ENCODE data around the gene CRIP2.
A peak's percentile ranks its signal among the peaks of the same experiment; 100 is the strongest.

CRIP2 gene

DNA sequence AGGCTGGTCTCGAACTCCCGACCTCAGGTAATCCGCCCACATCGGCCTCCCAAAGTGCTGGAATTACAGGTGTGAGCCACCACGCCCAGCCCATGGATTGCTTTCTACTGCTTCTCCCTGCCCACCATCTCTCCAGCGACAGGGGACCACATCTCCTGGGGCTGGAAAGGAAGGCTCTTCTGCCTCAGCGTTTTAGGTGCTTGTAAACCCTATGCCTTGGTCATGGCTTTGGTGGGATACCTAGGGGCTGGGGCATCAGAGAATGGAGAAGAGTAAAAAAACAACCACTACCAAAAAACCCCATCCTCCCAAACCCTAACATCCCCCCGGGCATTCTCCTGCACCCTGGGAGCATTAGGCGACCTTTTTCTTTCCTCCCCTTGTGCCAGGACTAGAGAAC is 50.7 kb downstream of the CRIP2 start:
- Histone ChIP-seq H3K4me2 (ENCODE audit: low read length) (no peak overlapping the region), H3K36me3 (ENCODE audit: insufficient read depth, low read length) (no peaks in the 10 kb centered on the region), H3K4me1 (ENCODE audit: control insufficient read depth, insufficient read depth, low read length) (peaks cover 22% of the 10 kb centered on the region), H3K27me3 (ENCODE audit: control insufficient read depth, insufficient read depth, low read length) (peaks cover 17% of the 10 kb centered on the region), H3K9ac (ENCODE audit: low read depth, low read length) (no peak overlapping the region), H3K4me3 (ENCODE audit: low read length) (no peak overlapping the region), H3K9me3 (replicated peaks; ENCODE audit: low read length) (no peaks in the 10 kb centered on the region)

DNA sequence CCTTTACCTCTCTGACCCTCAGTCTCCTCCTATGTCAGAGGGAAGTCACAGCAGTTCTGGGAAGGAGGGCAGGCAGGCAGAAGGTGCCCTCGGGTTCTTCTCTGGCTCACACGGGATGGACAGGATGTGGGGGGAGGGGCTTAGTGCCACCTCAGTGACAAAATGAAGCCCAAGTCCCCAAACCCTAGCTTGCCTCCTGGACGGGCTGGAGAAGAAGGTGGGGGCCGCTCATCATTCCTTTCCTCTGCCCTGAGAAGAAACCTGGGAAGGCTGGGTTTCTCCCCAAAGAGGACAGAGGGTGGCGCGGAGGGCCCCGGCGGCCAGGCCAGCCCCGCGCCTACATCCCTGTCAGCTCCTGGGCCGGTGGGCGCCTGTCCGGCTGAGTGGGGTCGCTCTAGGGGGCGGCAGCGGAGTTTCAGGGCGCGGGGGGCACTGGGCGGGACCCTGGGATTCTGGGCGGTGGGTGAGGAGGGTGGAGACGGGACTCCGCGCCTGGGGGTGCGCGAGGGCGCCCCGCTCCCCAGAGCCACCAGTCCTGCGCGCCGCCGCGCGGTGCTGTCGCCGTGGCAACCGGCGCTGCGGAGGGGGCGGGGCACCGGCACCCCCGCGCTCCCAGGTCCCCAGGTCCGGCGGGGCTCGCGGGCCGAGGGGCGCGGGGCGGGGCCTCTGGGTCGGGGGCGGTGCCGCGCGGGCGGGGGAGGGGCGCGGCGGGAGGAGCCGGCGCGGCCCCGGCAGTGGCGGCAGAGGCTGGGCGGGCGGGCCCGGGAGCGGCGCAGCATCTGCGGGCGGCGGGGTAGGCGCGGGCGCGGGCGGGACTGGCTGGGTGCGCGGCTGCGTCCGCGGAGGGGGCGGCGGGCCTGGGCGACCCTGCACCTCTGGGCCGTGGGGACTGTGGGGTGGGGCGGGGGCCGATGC is 51.5 kb downstream of the CRIP2 start, which contains the start of gene TMEM121:
Gene TMEM121, plus strand, starts transcription at position 723 of the 915 bp plus-strand sequence. CDS start 2,252 bp downstream, outside the sequence.
- H3K9me3 ChIP-seq (replicated peaks; ENCODE audit: low read length): no peaks in the 10 kb centered on the region
- H3K4me3 ChIP-seq (ENCODE audit: low read length): peak within 1 kb of the TSS; percentile 76
- H3K9ac ChIP-seq (ENCODE audit: low read depth, low read length): no peak within 1 kb of the TSS
- H3K27me3 ChIP-seq (ENCODE audit: control insufficient read depth, insufficient read depth, low read length): peaks cover 16% of the 10 kb centered on the region
- peak within 1 kb of the TSS; percentile 98 for H3K4me2 ChIP-seq (ENCODE audit: low read length)
- peaks cover 22% of the 10 kb centered on the region for H3K4me1 ChIP-seq (ENCODE audit: control insufficient read depth, insufficient read depth, low read length)
- H3K36me3 ChIP-seq (ENCODE audit: insufficient read depth, low read length): no peaks in the 10 kb centered on the region

DNA sequence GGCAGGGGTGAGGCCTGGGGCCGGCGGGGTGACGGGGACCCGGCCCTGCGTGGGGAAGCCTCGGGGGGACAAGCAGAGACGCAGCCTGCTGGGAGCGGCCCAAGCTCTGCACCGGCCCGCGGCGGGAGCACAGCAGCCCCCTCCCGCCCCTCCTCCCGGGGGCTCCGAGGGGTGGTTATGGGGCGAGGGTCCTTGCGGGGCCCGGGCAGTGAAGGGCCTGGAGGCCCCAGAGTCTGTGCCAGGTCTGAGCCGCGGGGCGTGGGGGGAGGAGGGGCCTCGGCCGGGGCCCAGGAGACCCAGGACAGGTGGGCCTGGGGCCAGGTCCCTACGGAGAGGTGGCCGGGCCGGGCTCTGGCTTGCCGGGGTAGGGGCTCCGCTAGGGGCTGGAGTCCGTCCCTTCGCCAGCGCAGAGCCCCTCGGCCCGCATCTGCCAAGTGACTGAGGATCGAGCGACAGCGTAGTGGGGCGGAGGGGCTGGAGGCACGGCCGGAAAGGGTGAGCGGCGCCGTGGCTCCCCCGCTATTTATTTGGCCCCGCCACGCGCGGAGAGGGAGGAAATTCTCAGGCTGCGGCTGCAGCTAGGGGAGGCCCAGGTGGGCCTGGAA is 52.3 kb downstream of the CRIP2 start:
- Histone ChIP-seq H3K4me3 (ENCODE audit: low read length) (peak overlapping the region; percentile 76), H3K27me3 (ENCODE audit: control insufficient read depth, insufficient read depth, low read length) (peaks cover 14% of the 10 kb centered on the region), H3K4me2 (ENCODE audit: low read length) (peak overlapping the region; percentile 98), H3K4me1 (ENCODE audit: control insufficient read depth, insufficient read depth, low read length) (peaks cover 22% of the 10 kb centered on the region), H3K9me3 (replicated peaks; ENCODE audit: low read length) (no peaks in the 10 kb centered on the region), H3K9ac (ENCODE audit: low read depth, low read length) (no peak overlapping the region), H3K36me3 (ENCODE audit: insufficient read depth, low read length) (no peaks in the 10 kb centered on the region)

DNA sequence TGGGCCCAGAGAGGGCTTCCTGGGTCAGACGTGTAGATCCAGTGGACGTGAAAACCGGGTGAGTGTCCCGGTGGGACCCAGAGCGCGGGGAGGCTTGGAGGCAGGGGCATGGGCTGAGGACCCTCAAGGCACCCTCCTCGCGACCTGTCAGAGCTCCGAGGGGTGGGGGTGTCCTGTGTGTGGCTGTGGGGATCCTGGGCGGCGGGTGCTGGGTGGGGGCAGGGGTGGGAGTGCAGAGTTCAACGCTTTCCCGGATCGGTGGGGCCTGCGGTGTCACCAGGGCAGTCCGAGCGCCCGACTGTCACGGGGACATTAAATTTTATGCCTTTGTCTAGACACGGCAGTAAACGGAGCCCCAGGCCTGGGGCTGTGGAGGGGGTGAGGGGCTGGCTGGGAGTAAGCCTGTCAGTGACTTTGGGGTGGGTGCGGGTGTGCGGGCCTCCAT is 52.8 kb downstream of the CRIP2 start:
- Histone ChIP-seq H3K4me3 (ENCODE audit: low read length) (peak overlapping the region; percentile 76), H3K9ac (ENCODE audit: low read depth, low read length) (no peak overlapping the region), H3K27me3 (ENCODE audit: control insufficient read depth, insufficient read depth, low read length) (peaks cover 13% of the 10 kb centered on the region)

DNA sequence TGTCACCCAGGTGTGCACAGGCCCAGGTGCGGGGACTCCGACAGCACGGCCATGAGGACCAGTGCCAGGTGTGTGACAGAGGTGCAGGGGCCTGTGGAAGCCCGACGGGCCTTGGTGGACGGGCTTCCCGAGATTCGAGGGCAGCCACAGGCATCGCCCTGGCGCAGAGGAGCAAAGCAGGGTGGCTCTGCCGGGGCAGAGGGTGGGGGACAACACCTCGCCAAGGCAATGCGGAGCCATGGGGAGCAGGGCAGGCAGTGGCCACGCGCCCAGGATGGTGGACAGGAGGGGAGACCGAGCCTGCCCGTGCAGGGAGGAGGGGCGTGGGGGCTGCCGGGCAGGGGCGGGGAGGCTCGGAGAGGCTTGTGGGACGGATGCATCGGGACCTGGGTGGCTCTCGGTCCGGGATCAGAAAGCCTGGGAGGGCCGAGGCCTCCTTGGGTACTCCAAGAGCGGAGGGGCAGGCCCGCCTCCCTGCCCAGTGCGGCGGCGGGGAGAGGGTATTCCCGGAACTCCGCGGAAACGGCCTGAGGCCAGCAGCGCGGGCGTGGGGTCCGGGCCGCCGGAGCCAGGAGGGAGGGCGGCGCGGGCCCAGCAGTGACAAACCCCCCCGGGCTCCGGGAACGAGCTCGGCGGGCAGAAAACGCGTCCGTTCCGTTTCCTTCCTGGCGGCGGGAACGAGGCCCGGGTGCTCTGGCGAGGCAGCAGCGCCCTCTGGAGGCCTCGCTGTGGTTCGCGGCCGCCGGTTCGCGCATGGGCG is 53.4 kb downstream of the CRIP2 start:
- Histone ChIP-seq H3K36me3 (ENCODE audit: insufficient read depth, low read length) (no peaks in the 10 kb centered on the region), H3K9ac (ENCODE audit: low read depth, low read length) (peak overlapping the region; percentile 85), H3K4me1 (ENCODE audit: control insufficient read depth, insufficient read depth, low read length) (peaks cover 22% of the 10 kb centered on the region), H3K4me2 (ENCODE audit: low read length) (peak overlapping the region; percentile 98), H3K4me3 (ENCODE audit: low read length) (peak overlapping the region; percentile 76), H3K27me3 (ENCODE audit: control insufficient read depth, insufficient read depth, low read length) (peaks cover 16% of the 10 kb centered on the region), H3K9me3 (replicated peaks; ENCODE audit: low read length) (no peaks in the 10 kb centered on the region)

More for the DNA sequence above, 52.8 kb downstream of the CRIP2 start:
- no peaks in the 10 kb centered on the region for H3K36me3 ChIP-seq (ENCODE audit: insufficient read depth, low read length)
- peaks cover 22% of the 10 kb centered on the region for H3K4me1 ChIP-seq (ENCODE audit: control insufficient read depth, insufficient read depth, low read length)
- H3K4me2 ChIP-seq (ENCODE audit: low read length): peak overlapping the region; percentile 98
- H3K9me3 ChIP-seq (replicated peaks; ENCODE audit: low read length): no peaks in the 10 kb centered on the region

DNA sequence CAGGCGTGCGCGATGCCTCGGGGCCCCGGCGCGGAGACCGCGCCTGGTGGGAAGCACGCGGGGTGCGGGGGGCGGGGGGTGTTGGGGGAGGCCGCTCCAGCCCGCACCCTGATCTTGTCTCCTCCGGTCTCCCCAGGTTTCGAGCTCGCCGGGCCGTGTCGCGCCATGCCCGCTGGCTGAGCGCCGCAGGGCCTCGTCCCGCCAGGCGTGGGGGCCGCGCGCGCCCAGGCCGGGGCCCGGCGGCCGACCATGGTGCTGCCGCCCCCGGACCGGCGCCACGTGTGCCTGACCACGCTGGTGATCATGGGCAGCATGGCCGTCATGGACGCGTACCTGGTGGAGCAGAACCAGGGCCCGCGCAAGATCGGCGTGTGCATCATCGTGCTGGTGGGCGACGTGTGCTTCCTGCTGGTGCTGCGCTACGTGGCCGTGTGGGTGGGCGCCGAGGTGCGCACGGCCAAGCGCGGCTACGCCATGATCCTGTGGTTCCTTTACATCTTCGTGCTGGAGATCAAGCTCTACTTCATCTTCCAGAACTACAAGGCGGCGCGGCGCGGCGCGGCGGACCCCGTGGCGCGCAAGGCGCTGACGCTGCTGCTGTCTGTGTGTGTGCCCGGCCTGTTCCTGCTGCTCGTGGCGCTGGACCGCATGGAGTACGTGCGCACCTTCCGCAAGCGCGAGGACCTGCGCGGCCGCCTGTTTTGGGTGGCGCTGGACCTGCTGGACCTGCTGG is 54.1 kb downstream of the CRIP2 start:
- peaks cover 24% of the 10 kb centered on the region for H3K27me3 ChIP-seq (ENCODE audit: control insufficient read depth, insufficient read depth, low read length)
- peak overlapping the region; percentile 74 for H3K4me2 ChIP-seq (ENCODE audit: low read length)
- no peak overlapping the region for H3K9ac ChIP-seq (ENCODE audit: low read depth, low read length)
- H3K36me3 ChIP-seq (ENCODE audit: insufficient read depth, low read length): no peaks in the 10 kb centered on the region
- no peaks in the 10 kb centered on the region for H3K9me3 ChIP-seq (replicated peaks; ENCODE audit: low read length)
- peak overlapping the region; percentile 50 for H3K4me3 ChIP-seq (ENCODE audit: low read length)
- H3K4me1 ChIP-seq (ENCODE audit: control insufficient read depth, insufficient read depth, low read length): peaks cover 22% of the 10 kb centered on the region

DNA sequence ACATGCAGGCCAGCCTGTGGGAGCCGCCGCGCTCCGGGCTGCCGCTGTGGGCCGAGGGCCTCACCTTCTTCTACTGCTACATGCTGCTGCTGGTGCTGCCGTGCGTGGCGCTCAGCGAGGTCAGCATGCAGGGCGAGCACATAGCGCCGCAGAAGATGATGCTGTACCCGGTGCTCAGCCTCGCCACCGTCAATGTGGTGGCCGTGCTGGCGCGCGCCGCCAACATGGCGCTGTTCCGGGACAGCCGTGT is 54.6 kb downstream of the CRIP2 start:
- no peaks in the 10 kb centered on the region for H3K9me3 ChIP-seq (replicated peaks; ENCODE audit: low read length)

More for the DNA sequence above, 54.6 kb downstream of the CRIP2 start:
- Histone ChIP-seq H3K27me3 (ENCODE audit: control insufficient read depth, insufficient read depth, low read length) (peaks cover 28% of the 10 kb centered on the region), H3K4me1 (ENCODE audit: control insufficient read depth, insufficient read depth, low read length) (peaks cover 22% of the 10 kb centered on the region), H3K4me3 (ENCODE audit: low read length) (no peak overlapping the region), H3K36me3 (ENCODE audit: insufficient read depth, low read length) (no peaks in the 10 kb centered on the region), H3K4me2 (ENCODE audit: low read length) (no peak overlapping the region), H3K9ac (ENCODE audit: low read depth, low read length) (no peak overlapping the region)

Data from skeletal muscle satellite cell (primary cell).